AG04449 (cell line): ENCODE measurements around the gene ITPR1.

Source experiments
- CTCF ChIA-PET: fragments of 350-600 bp; formaldehyde crosslinking; extraction: SDS; loops from one replicate; lab custom pipeline; 2021; ENCODE audit warnings: antibody characterized with exemption; lab: Yijun Ruan, JAX
- POLR2A ChIA-PET: fragments of 400-600, 350-600 bp; formaldehyde crosslinking; extraction: SDS; loops from one replicate; lab custom pipeline; 2020; ENCODE audit warnings: antibody characterized with exemption, inconsistent platforms; lab: Yijun Ruan, JAX
- DNase-seq: peaks from one replicate; pipeline ENCODE4 v3.0.0-alpha.2; 2010; ENCODE audit warnings: low read depth, low spot score
- H3K4me3 ChIP-seq: 2 replicates; pipeline ENCODE4 v1.5.1; 2011; ENCODE audit warnings: low read depth, mild to moderate bottlenecking, control low read depth, low read length
- TF ChIP-seq, protein P1 (sequence below): IDR thresholded peaks from one replicate; pipeline ENCODE4 v1.5.1; 2011; ENCODE audit warnings: mild to moderate bottlenecking, moderate library complexity, low read length, control low read depth, inconsistent platforms; ENCODE audit not compliant: insufficient read depth; ENCODE audit errors: missing control alignments

ITPR1 gene

DNA sequence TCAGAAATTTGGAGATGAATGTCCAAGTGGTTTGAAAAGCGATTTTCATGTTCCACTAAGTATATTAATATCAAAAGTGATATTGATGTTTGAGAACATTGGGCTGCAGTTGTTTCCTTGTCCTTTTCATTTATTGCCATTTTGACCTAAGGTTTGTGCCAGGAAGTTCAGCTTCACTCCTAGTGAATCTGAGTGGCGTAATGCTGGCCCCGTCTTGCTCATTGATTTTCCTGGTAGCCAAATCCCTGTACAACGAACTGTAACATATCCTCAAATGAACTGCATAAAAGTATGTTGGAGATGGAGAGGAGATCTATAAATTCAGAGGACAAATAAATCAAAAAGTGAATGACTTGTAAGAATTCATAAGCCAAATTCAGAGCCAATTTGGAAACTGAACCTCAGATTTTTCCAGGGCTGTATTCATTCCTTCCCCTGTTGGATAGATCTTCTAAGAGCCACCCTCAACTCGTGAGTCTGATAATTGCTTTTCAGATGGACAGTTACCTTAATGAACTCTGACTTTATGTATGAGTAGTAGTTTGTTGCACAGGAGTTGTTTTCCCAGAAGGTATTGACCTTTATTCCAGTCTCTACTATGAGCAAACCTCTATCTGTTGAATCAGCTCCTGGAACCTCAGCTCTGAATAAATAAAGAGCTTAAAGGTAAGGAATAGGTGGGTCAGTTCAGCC lies 72.8 kb downstream of the ITPR1 start:
- TF ChIP-seq, protein P1, sequence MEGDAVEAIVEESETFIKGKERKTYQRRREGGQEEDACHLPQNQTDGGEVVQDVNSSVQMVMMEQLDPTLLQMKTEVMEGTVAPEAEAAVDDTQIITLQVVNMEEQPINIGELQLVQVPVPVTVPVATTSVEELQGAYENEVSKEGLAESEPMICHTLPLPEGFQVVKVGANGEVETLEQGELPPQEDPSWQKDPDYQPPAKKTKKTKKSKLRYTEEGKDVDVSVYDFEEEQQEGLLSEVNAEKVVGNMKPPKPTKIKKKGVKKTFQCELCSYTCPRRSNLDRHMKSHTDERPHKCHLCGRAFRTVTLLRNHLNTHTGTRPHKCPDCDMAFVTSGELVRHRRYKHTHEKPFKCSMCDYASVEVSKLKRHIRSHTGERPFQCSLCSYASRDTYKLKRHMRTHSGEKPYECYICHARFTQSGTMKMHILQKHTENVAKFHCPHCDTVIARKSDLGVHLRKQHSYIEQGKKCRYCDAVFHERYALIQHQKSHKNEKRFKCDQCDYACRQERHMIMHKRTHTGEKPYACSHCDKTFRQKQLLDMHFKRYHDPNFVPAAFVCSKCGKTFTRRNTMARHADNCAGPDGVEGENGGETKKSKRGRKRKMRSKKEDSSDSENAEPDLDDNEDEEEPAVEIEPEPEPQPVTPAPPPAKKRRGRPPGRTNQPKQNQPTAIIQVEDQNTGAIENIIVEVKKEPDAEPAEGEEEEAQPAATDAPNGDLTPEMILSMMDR, result no peak
- no peak overlapping the region for H3K4me3 ChIP-seq
- POLR2A ChIA-PET, result no interaction called here
- CTCF ChIA-PET, result interaction anchor here (2.0 kb wide), 1 partner anchor 215 kb away, joined by 4 read pairs; no protein-coding TSS in a partner anchor
- DNase-seq, result no peak

DNA sequence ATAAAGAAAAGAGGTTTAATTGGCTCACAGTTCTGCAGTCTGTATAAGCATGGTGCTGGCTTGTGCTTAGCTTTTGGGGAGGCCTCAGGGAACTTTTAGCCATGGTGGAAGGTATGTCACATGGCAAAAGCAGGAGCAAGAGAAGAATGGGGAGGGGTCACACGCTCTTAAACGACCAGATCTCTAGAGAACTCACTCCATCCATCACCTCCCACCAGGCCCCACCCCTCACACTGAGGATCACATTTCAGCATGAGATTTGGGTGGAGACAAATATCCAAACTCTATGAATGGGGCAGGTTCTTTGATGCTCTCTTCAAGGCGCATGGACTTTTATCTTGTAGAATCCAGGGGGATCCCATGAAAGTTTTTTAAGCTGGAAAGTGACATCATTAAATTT lies 75.7 kb downstream of the ITPR1 start:
- H3K4me3 ChIP-seq, result no peak overlapping the region
- POLR2A ChIA-PET, result no interaction called here
- DNase-seq, result no peak
- TF ChIP-seq, protein P1, result no peak
- CTCF ChIA-PET, result no interaction called here

DNA sequence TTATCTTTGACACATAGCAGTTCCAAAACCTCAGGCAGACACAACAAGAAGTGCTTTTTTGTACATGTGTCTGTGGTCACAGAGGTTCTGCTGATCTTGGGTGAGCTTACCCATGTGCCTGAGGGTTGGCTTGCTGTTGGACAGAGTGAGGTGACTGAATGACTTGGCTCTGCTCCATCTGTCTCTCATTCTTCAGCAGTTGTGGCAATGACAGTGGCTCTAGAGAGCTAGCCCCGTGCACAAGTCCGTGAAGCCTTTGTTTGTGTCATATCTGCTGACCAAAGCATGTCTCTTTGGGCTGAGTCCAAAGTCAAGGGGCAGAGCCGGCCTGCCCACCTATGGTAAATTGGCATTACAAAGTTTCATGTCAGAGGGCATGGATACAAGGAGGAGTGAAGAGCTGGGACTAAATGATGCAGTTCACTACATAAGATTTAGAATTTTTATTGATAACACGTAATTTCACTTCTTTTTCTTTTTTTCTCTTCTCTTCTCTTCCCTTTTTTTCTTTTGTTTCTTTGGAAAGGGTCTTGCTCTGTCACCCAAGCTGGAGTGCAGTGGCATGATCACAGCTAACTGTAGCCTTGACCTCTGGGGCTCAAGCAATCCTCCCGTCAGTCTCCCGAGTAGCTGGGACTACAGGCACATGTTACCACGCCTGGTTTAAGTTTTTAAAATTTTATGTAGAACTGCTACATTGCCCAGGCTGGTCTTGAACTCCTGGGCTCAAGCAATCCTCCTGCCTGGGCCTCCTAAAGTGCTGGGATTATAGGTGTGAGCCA lies 77.9 kb downstream of the ITPR1 start:
- TF ChIP-seq, protein P1, result no peak
- no peak for DNase-seq
- CTCF ChIA-PET, result no interaction called here
- no peak overlapping the region for H3K4me3 ChIP-seq
- POLR2A ChIA-PET, result no interaction called here

DNA sequence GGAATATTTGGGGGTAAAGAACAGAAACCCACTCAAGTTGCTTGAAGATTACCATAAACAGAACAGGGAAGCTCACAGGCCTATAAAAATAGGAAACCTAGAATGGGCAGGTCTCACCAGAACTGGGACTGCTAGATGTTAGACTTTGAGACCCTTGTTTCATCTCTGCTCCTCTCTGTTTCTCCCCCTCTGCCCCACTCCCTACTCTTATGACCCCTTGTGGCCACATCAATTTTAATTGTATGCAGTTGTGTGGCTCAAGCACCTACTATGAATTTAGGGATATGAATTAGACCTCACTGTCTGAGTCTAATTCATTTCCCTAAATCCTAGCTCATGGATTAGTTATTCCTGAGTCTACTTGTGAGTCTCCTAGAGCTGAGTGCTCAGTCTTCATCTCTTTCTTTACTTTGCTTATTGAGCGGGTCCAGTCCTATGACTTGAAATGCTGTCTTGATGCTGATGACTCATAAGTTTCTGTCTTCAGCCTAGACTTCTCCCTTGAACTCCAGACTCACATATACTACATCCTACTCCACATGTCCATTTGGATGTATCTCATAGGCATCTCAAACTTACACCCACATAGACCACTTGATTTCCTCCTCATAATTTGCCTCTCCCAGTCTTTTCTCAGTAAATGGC lies 78.7 kb downstream of the ITPR1 start:
- CTCF ChIA-PET, result no interaction called here
- TF ChIP-seq, protein P1, result no peak
- DNase-seq, result no peak
- POLR2A ChIA-PET, result no interaction called here
- H3K4me3 ChIP-seq, result no peak overlapping the region

DNA sequence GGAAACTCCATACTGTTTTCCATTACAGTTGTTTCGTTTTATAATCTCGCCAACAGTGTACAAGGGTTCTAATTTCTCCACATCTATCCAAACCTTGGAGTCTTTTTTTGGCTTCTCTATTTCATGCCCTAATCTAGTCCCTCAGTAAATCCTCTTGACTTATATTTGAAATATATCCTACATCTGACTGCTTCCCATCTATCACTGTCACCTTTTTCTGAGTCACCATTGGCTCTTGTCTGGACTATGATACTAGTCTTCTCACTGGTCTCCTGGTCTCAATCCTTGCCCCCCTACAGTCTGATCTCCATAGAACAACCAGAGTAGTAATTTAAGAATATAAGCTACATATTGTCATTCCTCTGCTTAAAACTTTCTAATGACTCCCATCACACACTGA lies 80.0 kb downstream of the ITPR1 start:
- ChIA-PET CTCF (no interaction called here), POLR2A (no interaction called here)
- TF ChIP-seq, protein P1, result no peak
- no peak for DNase-seq
- no peak overlapping the region for H3K4me3 ChIP-seq

DNA sequence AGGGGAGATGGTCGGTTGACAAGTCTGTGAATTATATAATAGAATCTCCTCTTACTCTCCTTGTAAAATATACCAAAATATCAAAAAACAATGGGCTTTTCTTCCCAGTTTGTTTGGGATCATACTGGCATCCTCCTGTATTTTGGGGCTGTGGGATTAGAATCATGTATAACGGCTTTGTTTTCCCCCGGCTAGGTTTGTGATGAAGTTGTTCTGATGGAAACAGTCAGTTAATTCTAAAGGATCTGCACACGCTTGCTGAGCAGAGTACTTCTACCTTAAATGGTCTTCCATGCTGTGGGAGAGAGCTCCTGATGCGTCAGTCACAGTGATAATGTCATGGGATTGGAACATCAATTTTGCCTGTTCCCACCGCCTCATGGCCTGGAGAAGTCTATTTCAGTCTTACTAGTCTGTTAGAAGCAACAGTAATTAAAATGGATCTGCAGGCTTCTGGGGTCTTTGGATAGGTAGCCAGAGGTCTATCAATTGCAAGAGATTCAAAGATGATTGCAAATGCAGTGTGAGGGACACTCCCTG lies 81.3 kb downstream of the ITPR1 start:
- TF ChIP-seq, protein P1, result no peak
- H3K4me3 ChIP-seq, result no peak overlapping the region
- DNase-seq, result no peak
- CTCF ChIA-PET, result no interaction called here
- POLR2A ChIA-PET, result no interaction called here
